HEK293T (cell line): ENCODE data around the gene ENTPD7.
"Not testable (repeated sequence)": the region's sequence is repeated elsewhere in the genome, so short reads cannot be mapped to it uniquely, and the experiment has no call there.

ENCODE experiments used
- CTCF ChIA-PET: fragments of 350-600 bp; formaldehyde crosslinking; extraction: SDS; loops from one replicate; lab custom pipeline; 2021; ENCODE audit warnings: antibody characterized with exemption, inconsistent platforms; lab: Yijun Ruan, JAX
- POLR2A ChIA-PET: fragments of 350-600 bp; formaldehyde crosslinking; extraction: SDS; loops from one replicate; lab custom pipeline; 2020; ENCODE audit warnings: antibody characterized with exemption, inconsistent platforms; lab: Yijun Ruan, JAX
- DNase-seq: peaks from one replicate; pipeline ENCODE4 v3.0.0; 2012; ENCODE audit warnings: mixed read lengths; ENCODE audit errors: extremely low spot score
- ARNT ChIP-seq: fragments of 450-650 bp; IDR thresholded peaks from 2 replicates; pipeline ENCODE4 v1.6.1; 2017; ENCODE audit warnings: mild to moderate bottlenecking
- BHLHE40 ChIP-seq: fragments of 450-650 bp; IDR thresholded peaks from 2 replicates; pipeline ENCODE4 v1.6.1; 2016; ENCODE audit warnings: mild to moderate bottlenecking, moderate library complexity, borderline replicate concordance
- CTBP1 ChIP-seq: fragments of 450-650 bp; IDR thresholded peaks from 2 replicates; pipeline ENCODE4 v1.6.1; 2016; ENCODE audit warnings: borderline replicate concordance
- ELF4 ChIP-seq: fragments of 450-650 bp; IDR thresholded peaks from 2 replicates; pipeline ENCODE4 v1.6.1; 2017; ENCODE audit warnings: antibody characterized with exemption
- FOXA1 ChIP-seq: fragments of 450-650 bp; IDR thresholded peaks from 2 replicates; pipeline ENCODE4 v1.6.1; 2016; ENCODE audit warnings: mild to moderate bottlenecking
- FOXK2 ChIP-seq: fragments of 450-650 bp; IDR thresholded peaks from 2 replicates; pipeline ENCODE4 v1.6.1; 2016; ENCODE audit warnings: mild to moderate bottlenecking
- FOXM1 ChIP-seq: fragments of 450-650 bp; IDR thresholded peaks from 2 replicates; pipeline ENCODE4 v1.6.1; 2017; ENCODE audit warnings: mild to moderate bottlenecking, borderline replicate concordance
- HDGF ChIP-seq: fragments of 450-650 bp; IDR thresholded peaks from 2 replicates; pipeline ENCODE4 v1.6.1; 2017; ENCODE audit warnings: antibody characterized with exemption, borderline replicate concordance
- L3MBTL2 ChIP-seq: fragments of 450-650 bp; conservative IDR thresholded peaks from 2 replicates; pipeline ENCODE4 v1.6.1; 2016; ENCODE audit warnings: mild to moderate bottlenecking
- LEF1 ChIP-seq: fragments of 450-650 bp; IDR thresholded peaks from 2 replicates; pipeline ENCODE4 v1.6.1; 2017; ENCODE audit warnings: mild to moderate bottlenecking, borderline replicate concordance
- NFRKB ChIP-seq: fragments of 450-650 bp; IDR thresholded peaks from 2 replicates; pipeline ENCODE4 v1.6.1; 2016; ENCODE audit warnings: mild to moderate bottlenecking, moderate library complexity
- SP1 ChIP-seq: fragments of 450-650 bp; IDR thresholded peaks from 2 replicates; pipeline ENCODE4 v1.6.1; 2017
- SUZ12 ChIP-seq: fragments of 450-650 bp; IDR thresholded peaks from 2 replicates; pipeline ENCODE4 v1.6.1; 2016; ENCODE audit warnings: mild to moderate bottlenecking
- TARDBP ChIP-seq: fragments of 450-650 bp; IDR thresholded peaks from 2 replicates; pipeline ENCODE4 v1.6.1; 2016
- ZNF384 ChIP-seq: fragments of 450-650 bp; IDR thresholded peaks from 2 replicates; pipeline ENCODE4 v1.6.1; 2016
- TF ChIP-seq, protein P1 (sequence below): fragments of 450-650 bp; IDR thresholded peaks from 2 replicates; pipeline ENCODE4 v1.6.1; 2016

ENTPD7 gene

GRCh38 chr10:99742701-99743100 lies 83.4 kb downstream of the ENTPD7 start:
- TF ChIP-seq L3MBTL2 (no peak), BHLHE40 (no peak), ELF4 (no peak), ZNF384 (no peak), LEF1 (no peak), ARNT (no peak), FOXM1 (no peak), SUZ12 (no peak), CTBP1 (no peak)
- ChIA-PET CTCF (interaction anchor here (0.6 to 1.3 kb wide), 4 partner anchors 10 to 88 kb away, joined by 3 to 6 read pairs (median 4); no protein-coding TSS in a partner anchor), POLR2A (interaction anchor here (4.4 kb wide), 1 partner anchor 11 kb away, joined by 23 read pairs; the partner anchor contains the start of genes COX15 and CUTC)
- no peak for DNase-seq

DNA sequence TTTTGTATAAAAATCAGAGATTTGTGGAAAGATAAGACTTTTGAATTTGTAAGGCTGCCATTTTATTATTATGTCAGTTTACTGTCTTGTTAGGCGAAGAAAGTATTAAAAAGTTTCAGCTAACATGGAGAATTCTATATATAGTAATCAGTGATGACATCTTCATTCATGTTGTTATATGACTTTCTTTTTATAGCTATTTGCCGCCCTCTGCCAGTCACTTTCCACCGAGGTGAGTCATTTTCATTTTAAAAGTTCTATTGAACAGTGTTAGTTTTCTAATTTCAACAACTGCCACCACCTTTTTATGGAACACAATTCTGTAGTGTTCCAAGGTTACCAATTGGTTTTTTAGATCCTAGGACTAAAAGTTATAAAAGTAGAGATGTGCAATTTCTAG lies 84.5 kb downstream of the ENTPD7 start:
- TF ChIP-seq ELF4, result no peak
- TF ChIP-seq NFRKB, result no peak
- no peak for TF ChIP-seq CTBP1
- TF ChIP-seq FOXK2, result no peak
- no peak for TF ChIP-seq TARDBP
- TF ChIP-seq FOXM1, result no peak
- no peak for TF ChIP-seq SP1
- TF ChIP-seq, protein P1, sequence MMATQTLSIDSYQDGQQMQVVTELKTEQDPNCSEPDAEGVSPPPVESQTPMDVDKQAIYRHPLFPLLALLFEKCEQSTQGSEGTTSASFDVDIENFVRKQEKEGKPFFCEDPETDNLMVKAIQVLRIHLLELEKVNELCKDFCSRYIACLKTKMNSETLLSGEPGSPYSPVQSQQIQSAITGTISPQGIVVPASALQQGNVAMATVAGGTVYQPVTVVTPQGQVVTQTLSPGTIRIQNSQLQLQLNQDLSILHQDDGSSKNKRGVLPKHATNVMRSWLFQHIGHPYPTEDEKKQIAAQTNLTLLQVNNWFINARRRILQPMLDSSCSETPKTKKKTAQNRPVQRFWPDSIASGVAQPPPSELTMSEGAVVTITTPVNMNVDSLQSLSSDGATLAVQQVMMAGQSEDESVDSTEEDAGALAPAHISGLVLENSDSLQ, result no peak
- no peak for TF ChIP-seq ZNF384
- ChIA-PET POLR2A (interaction anchor here (4.4 kb wide), 1 partner anchor 12 kb away, joined by 23 read pairs; the partner anchor contains the start of genes COX15 and CUTC), CTCF (interaction anchor here (1.3 kb wide), 1 partner anchor 11 kb away, joined by 4 read pairs; no protein-coding TSS in a partner anchor)
- no peak for DNase-seq

GRCh38 chr10:99746166-99746565 lies 86.9 kb downstream of the ENTPD7 start:
- POLR2A ChIA-PET, CTCF ChIA-PET, DNase-seq: not testable (repeated sequence)

- POLR2A ChIA-PET, result interaction anchor here (1.2 kb wide), 1 partner anchor 16 kb away, joined by 4 read pairs; the partner anchor contains the start of genes COX15 and CUTC
- TF ChIP-seq SUZ12, result no peak
- no peak for TF ChIP-seq NFRKB
- no peak for TF ChIP-seq TARDBP
- no peak for TF ChIP-seq FOXM1
- TF ChIP-seq FOXA1, result no peak
- TF ChIP-seq LEF1, result no peak
- no peak for TF ChIP-seq CTBP1
- TF ChIP-seq ELF4, result no peak
- TF ChIP-seq ARNT, result no peak
- CTCF ChIA-PET, result no interaction called here
- DNase-seq, result no peak
Observed at GRCh38 chr10:99748823-99749451, 89.6 kb downstream of the ENTPD7 start.

DNA sequence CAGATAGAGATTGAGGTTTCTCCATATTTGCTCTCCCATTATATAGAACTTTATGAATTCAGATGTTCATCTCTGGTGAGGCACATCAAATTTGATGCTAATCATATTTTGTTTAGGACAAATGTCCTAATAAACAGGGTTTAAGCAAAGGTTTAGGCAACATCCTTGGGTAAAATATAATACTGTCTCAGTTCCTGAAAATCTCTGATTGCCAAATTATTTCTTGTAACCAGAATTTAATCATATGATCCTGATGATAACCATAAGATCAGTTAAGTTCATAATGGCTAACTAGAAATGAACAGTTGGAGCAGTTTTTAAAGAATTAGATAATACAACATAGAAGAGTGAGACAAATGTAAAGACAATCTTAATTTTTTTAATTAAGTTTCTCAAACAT lies 91.3 kb downstream of the ENTPD7 start:
- DNase-seq, result no peak
- no peak for TF ChIP-seq L3MBTL2
- TF ChIP-seq, protein P1, result no peak
- no peak for TF ChIP-seq NFRKB
- TF ChIP-seq ELF4, result no peak
- TF ChIP-seq FOXA1, result no peak
- no peak for TF ChIP-seq CTBP1
- TF ChIP-seq FOXK2, result no peak
- no peak for TF ChIP-seq SUZ12
- TF ChIP-seq LEF1, result no peak
- no peak for TF ChIP-seq TARDBP
- no peak for TF ChIP-seq ZNF384
- no peak for TF ChIP-seq HDGF
- TF ChIP-seq SP1, result no peak
- no peak for TF ChIP-seq ARNT
- no peak for TF ChIP-seq FOXM1
- TF ChIP-seq BHLHE40, result no peak
- POLR2A ChIA-PET, result no interaction called here
- CTCF ChIA-PET, result interaction anchor here (0.6 kb wide), 1 partner anchor 198 kb away, joined by 4 read pairs; no protein-coding TSS in a partner anchor

DNA sequence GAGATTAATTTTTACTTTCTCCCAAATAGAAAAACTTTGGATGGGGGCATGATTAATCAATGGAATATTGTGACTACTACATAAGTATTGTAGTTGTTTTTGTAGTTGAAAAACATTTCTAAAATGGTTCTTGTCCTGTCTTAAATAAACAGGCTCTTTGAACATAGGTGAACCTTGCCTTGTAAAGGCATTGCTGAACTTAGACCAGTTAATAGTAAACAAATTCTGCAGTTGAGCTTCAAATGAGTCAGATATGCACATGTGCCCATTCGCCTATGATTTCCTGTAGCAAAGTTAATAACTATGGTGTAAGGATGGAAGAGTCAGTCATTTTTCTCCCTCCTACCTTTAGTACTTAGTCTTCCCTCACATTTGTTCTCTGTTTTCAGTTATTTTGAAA lies 95.4 kb downstream of the ENTPD7 start:
- CTCF ChIA-PET, result no interaction called here
- TF ChIP-seq FOXM1 (no peak), SUZ12 (no peak), FOXK2 (no peak), CTBP1 (no peak), BHLHE40 (no peak), ZNF384 (no peak), L3MBTL2 (no peak), NFRKB (no peak), TARDBP (no peak), LEF1 (no peak), HDGF (no peak), ARNT (no peak), SP1 (no peak), FOXA1 (no peak), ELF4 (no peak)
- TF ChIP-seq, protein P1, result no peak
- POLR2A ChIA-PET, result no interaction called here
- no peak for DNase-seq
